HG03571 (cell line): ENCODE data around the gene SH3PXD2B.

Source experiments
- ATAC-seq: cut with Tn5 transposase; IDR thresholded peaks from one replicate; pipeline ENCODE4 v1.9.1; 2021; ENCODE audit not compliant: unreplicated experiment

Gene SH3PXD2B

DNA sequence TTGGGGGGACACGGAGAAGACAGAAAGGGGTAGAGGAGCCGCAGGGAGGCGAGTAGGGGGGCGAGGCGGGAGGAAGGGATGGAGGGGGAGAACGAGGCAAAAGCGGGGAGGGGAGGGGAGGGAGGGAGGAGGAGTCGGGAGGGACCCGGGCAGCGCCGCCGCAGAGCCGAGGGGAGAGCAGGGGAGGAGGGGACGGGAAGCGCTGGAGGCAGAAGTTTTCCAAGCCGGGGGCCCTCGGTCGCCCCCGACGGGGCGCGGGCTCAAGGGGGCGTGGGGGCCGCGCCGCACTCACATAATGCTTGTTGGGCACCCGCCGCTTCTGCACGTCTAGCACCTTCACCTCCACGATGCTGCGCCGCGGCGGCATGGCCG lies 353 bp downstream of the SH3PXD2B start:
- no peak for ATAC-seq

GRCh38 chr5:172453206-172453985 lies 929 bp downstream of the SH3PXD2B start:
- ATAC-seq = no peak

GRCh38 chr5:172452398-172453205 lies 1.7 kb downstream of the SH3PXD2B start:
- ATAC-seq = no peak

GRCh38 chr5:172451771-172452197 lies 2.5 kb downstream of the SH3PXD2B start:
- ATAC-seq = no peak

DNA sequence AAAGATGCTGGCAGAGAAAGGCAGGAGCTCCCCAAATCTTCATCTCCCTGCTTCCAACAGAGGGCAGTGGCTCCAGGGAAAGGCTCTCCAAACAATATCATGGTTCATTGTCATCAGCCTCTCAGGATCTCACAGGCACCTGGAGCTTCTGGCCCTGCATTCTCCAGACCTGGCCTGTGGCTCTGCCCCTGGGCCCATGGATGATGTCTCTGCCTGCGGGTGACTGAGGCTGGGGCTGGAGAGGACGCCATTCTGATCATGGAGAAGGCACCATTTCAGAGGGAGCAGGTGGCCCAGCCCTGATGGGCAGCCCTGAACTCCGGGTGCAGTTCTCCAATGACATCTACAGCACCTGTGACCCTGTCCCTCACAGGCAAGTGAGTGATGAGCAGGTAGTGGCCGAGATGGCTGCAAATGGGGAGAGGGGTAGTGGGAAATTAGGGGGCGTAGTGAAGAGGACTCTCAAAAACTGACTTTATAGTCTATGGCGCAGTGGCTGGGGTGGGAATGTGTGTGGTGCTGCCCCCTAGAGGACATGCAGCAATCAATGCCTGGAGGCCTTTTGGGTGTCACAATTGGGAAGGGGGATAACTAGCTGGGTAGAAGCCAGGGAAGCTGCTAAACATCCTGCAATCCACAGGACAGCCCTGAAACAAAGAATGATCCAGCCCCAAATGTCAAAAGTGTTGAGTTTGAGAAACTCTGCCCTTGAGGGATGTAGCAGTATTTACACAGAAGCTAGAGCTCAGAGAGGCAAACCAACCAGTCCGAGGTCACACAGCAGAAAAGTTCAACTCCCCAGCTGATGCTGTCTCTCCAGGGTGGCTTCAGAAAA lies 3.2 kb downstream of the SH3PXD2B start:
- ATAC-seq = no peak

DNA sequence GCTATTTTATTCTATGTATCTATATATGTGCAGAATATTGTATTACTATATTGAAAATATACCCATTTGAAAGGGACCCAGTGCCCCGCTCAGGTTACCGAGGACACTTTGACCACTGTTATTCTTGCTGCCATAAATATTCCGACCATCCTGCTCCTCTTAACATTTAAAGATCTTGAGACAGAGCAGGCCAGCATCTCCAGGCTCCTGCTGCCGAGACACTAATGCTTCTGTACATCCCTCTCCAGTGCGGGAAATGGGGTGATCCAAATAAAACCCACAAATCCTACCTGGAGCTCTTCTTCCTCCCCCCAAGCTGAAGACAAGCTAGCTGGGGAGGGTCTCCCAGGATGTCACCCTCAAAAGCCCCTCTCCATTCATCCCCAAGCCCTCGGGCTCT lies 3.9 kb downstream of the SH3PXD2B start:
- ATAC-seq = no peak

DNA sequence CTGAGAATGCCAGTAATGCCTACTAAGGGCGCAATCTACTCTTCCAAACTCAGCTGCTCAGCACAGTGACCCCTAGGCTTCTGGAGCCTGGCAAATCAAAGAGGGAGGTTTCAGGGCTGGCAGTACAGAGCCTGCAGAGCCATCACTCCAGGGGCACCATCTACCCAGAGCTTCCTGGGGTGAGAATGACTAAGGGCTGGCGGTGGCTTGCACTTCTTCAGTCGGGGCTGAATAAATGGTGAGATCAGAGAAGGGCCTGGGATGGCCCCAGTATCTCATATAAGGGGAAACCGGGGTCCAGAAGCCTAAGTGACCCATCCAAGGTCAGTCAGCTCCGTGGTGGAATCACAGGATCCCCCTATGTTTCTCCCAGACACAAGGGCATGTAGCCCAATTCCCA lies 5.3 kb downstream of the SH3PXD2B start:
- ATAC-seq = no peak

GRCh38 chr5:172447646-172448365 lies 6.5 kb downstream of the SH3PXD2B start:
- no peak for ATAC-seq

DNA sequence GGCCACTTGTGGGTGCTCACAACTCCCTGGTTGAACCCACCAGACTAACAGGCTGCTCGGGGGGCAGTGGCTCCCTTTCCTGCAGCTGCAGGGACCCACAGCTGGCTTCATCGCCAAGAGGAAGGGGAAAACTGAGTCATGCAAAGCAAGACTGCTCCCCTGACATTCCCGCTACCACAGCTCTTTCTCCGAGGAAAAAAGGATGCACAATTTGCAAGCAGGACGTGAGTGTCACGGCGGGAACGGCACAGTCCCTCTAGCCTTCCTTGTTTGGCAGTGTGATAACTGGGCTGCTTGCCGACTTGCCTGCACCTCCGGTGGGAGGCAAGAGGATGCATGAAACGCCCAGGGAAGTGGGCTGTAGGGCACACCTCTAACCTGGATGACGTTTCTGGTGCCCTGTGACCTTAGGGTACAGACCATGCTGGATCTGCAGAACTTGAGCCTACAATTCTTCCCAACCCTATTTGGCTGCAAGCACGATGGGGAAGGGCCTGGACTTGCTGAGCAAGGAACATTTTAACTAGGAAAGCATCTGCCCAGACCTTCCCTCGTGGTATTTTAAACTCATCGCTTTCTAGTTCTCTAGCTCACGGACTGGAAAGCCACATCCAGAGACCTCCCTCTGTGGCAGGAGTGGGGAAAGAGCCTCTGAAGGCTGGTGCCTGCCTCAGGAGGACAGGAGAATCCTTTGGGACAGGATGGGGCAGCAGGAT lies 7.8 kb downstream of the SH3PXD2B start:
- no peak for ATAC-seq

DNA sequence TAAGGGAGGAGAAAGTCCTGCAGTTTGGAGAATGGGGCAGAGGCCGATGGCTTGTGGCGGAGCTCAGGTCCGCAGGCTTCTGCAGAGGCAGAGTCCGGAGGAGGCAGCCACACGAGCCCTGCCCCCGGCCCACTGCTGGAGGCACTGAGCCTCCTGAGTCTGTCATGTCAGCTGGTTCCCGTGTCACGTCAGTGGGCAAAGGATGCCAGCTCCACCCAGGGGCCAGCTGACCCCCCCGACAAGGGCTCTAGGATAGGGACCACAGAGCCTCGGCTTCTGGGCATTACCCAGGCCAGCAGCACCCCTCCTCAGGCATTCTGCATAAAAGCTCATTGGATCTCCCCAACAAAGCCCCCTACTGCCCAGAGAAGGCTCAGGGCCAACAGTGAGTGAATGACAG lies 8.5 kb downstream of the SH3PXD2B start:
- no peak for ATAC-seq

DNA sequence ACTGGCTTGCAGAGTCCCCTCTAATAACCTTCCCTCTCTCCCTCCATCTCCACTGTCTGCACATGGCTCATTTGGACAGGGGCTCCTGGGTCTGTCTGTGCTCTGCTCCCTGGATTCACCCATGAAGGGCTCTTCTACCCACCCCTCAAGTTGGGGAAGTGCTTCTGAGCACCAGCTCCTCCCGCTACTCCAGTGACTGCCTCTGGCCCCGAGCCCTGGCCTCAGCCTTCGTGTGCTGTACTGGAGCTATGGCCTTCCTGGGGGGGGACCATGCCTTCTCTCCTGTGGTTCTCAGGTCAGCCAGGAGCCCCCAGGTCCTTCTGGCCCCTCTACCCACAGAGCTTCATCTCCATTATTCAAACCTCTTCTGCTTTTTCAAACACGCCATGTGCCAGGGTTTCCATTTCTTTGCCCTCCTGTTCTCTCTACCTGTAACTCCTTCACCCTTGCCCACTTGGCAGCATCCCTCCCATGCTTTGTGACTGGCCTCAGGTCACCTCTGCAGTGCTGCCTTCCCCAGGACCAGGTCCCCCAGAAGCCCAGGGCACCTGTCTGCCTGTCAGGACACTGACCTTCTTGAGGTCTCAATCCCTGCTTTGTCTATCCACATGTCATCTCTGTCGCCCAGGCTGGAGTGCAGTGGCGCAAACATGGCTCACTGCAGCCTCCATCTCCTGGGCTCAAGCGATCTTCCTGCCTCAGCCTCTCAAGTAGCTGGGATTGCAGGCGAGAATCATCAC lies 9.5 kb downstream of the SH3PXD2B start:
- ATAC-seq = no peak

GRCh38 chr5:172444110-172444510 lies 10.2 kb downstream of the SH3PXD2B start:
- ATAC-seq = no peak

- ATAC-seq = no peak
Observed at GRCh38 chr5:172443441-172444109, 10.8 kb downstream of the SH3PXD2B start.

GRCh38 chr5:172442592-172442991 lies 11.7 kb downstream of the SH3PXD2B start:
- ATAC-seq = no peak

DNA sequence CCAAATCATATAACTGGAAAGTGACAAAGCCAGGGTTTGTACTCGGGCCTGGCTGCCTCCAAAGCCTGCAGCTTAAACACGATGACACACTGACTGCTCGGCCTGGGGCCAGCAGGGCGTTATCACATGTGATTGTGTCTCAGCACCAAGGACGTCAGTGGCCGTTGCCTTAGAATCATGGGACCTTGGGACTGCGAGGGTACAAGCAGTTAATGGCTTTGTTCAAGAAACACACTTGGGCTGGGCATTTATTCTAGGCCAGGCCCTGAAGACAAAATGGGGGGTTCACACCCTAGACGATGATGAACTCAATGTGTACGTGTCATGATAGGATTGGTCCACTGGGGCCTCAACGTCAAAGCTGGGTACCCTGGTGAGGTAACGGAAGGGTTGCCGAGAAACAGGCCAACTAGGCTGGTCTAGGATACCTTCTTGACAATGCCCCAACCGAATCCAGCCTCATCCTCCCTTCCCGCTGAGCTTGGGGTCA lies 13.0 kb downstream of the SH3PXD2B start:
- no peak for ATAC-seq

- ATAC-seq = no peak
Observed at GRCh38 chr5:172440486-172440885, 13.8 kb downstream of the SH3PXD2B start.

- ATAC-seq = no peak
Observed at GRCh38 chr5:172439785-172440477, 14.4 kb downstream of the SH3PXD2B start.

DNA sequence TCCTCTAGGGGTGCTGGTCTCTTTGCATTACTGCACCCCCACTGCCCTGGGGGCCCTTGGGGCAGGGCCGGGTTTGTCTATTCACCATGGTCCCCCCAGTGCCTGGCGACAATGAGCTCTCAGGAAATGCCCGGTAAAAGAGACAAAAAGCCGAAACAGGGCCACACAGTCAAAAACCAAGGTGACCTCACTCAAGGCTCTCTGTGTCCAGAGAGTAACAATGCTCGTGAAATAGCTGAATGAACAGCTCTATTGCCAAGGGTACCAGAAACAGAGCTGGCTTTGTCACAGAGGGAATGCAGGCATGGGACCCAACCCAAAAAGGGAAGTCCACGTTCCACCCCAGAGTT lies 16.0 kb downstream of the SH3PXD2B start:
- ATAC-seq = no peak
